Small intestine (tissue), 7 donors: ENCODE data around the gene MOSPD3. TPM values are rescaled to one million over a fixed set of nuclear protein-coding genes. Genes with fewer than 3 reads are reported as not detected.

ENCODE experiments used
- DNase-seq, 2 donors: peaks; one replicate each; pipeline versions ENCODE4 v3.0.0 to v3.0.0-alpha.2; 2013
- FAIRE-seq: peaks from 2 replicates; lab custom pipeline; 2012; peaks lifted over from hg19 to GRCh38; lab: Jason Lieb, UNC
- H3K27ac ChIP-seq, 3 donors: one replicate each; pipeline ENCODE4 v1.5.1; 2013; ENCODE audit warnings: low read length in 2 of 3, mild to moderate bottlenecking in 2 of 3, control low read depth in 1 of 3, inconsistent platforms in 1 of 3, low read depth in 1 of 3, moderate library complexity in 1 of 3
- H3K27me3 ChIP-seq, 3 donors: one replicate each; pipeline ENCODE4 v1.6.1; 2013; ENCODE audit warnings: low read length in 3 of 3, inconsistent platforms in 1 of 3; ENCODE audit not compliant: control insufficient read depth in 3 of 3, insufficient read depth in 3 of 3
- H3K36me3 ChIP-seq, 3 donors: one replicate each; pipeline ENCODE4 v1.6.1; 2013; ENCODE audit warnings: low read length in 3 of 3, inconsistent platforms in 1 of 3, low read depth in 1 of 3, mild to moderate bottlenecking in 1 of 3, moderate library complexity in 1 of 3; ENCODE audit not compliant: control insufficient read depth in 3 of 3, insufficient read depth in 2 of 3
- H3K4me1 ChIP-seq, 3 donors: one replicate each; pipeline ENCODE4 v1.6.1; 2013; ENCODE audit warnings: low read length in 2 of 3, inconsistent platforms in 1 of 3, low read depth in 1 of 3, mild to moderate bottlenecking in 1 of 3, moderate library complexity in 1 of 3; ENCODE audit not compliant: control insufficient read depth in 3 of 3, insufficient read depth in 2 of 3
- H3K4me3 ChIP-seq, 3 donors: one replicate each; pipeline ENCODE4 v1.5.1; 2013; ENCODE audit warnings: low read length in 3 of 3, control low read depth in 1 of 3, inconsistent platforms in 1 of 3, low read depth in 1 of 3, mild to moderate bottlenecking in 1 of 3, moderate library complexity in 1 of 3
- H3K9me3 ChIP-seq, 2 donors: one replicate each; pipeline ENCODE4 v1.6.1; 2013; ENCODE audit warnings: low read depth in 1 of 2, low read length in 1 of 2; ENCODE audit not compliant: control insufficient read depth in 2 of 2, insufficient read depth in 1 of 2
- WGBS, 3 donors: extraction: QIAGEN DNeasy Blood & Tissue Kit; methylation state at CpG; one replicate each; pipeline ENCODE4 v1.1.7; 2013; 5-methylcytosine and 5-hydroxymethylcytosine counted together
- polyA plus RNA-seq, 4 donors: library from polyadenylated mRNA; stranded (reverse) in 3 of 4; unstranded in 1 of 4; fragments of 200-250 nt in 3 of 4; fragments of 120-200 nt in 1 of 4; gene quantifications; one replicate each; pipeline versions ENCODE4 v1.2.1 to v1.2.3, GENCODE V29; 2013
- donor health status: healthy with polysubstance abuse.
- donor health status: control.
- donor health status: control.
- donor health status: Bipolar disorder and iron deficiency.
- donor health status: healthy.

Gene MOSPD3
- polyA plus RNA-seq, 4 donors: 8.4 to 14.9 (median 10.6) TPM

GRCh38 chr7:100630066-100630465, 17.7 kb downstream of the MOSPD3 start:
- WGBS, 3 donors: 85 to 96% (median 92%) methylated on average over 4 of the region's 4 CpGs
- no peak for FAIRE-seq
- Histone ChIP-seq H3K4me3 (no peak overlapping the region), H3K36me3 (no peaks in the 10 kb centered on the region), H3K9me3 (no peaks in the 10 kb centered on the region), H3K4me1 (peaks cover 0 to 6% (median 0%) of the 10 kb centered on the region in 3 donors), H3K27ac (no peak overlapping the region), H3K27me3 (peaks cover 0 to 26% (median 0%) of the 10 kb centered on the region in 3 donors)
- DNase-seq: no peak

GRCh38 chr7:100632951-100633717, 20.8 kb downstream of the MOSPD3 start:
- Histone ChIP-seq H3K4me1 (peaks cover 0 to 6% (median 0%) of the 10 kb centered on the region in 3 donors), H3K9me3 (no peaks in the 10 kb centered on the region), H3K27ac (no peak overlapping the region), H3K36me3 (no peaks in the 10 kb centered on the region), H3K27me3 (peaks cover 0 to 17% (median 0%) of the 10 kb centered on the region in 3 donors), H3K4me3 (peak overlapping the region; percentile 40 to 51 (median 44))
- DNase-seq (peak; percentile 40 to 77), FAIRE-seq (no peak)
- 0 to 6% (median 1%) methylated on average over 55 to 72 of the region's 72 CpGs for WGBS, 3 donors

GRCh38 chr7:100639995-100640516, 27.7 kb downstream of the MOSPD3 start:
- WGBS, 3 donors: 87 to 91% (median 88%) methylated on average over 17 of the region's 17 CpGs
- Histone ChIP-seq H3K27ac (no peak overlapping the region), H3K4me3 (no peak overlapping the region), H3K36me3 (no peaks in the 10 kb centered on the region), H3K27me3 (peaks cover 0 to 3% (median 0%) of the 10 kb centered on the region in 3 donors), H3K9me3 (no peaks in the 10 kb centered on the region), H3K4me1 (peaks cover 0 to 11% (median 6%) of the 10 kb centered on the region in 3 donors)
- FAIRE-seq (no peak), DNase-seq (no peak)

GRCh38 chr7:100640517-100641440, 28.4 kb downstream of the MOSPD3 start:
- WGBS, 3 donors: 56 to 65% (median 61%) methylated on average over 23 to 24 of the region's 24 CpGs
- peaks cover 0 to 3% (median 0%) of the 10 kb centered on the region in 3 donors for H3K27me3 ChIP-seq
- H3K27ac ChIP-seq: no peak overlapping the region
- DNase-seq (no peak), FAIRE-seq (no peak)
- H3K4me3 ChIP-seq: no peak overlapping the region
- H3K4me1 ChIP-seq: peaks cover 0 to 11% (median 6%) of the 10 kb centered on the region in 3 donors
- H3K36me3 ChIP-seq: no peaks in the 10 kb centered on the region
- H3K9me3 ChIP-seq: no peaks in the 10 kb centered on the region

- H3K27ac ChIP-seq: no peak within 1 kb of the TSS
- H3K9me3 ChIP-seq: no peaks in the 10 kb centered on the region
- DNase-seq (peak in 1 of 2 donors; percentile 52), FAIRE-seq (no peak)
- WGBS, 3 donors: 15 to 48% (median 31%) methylated on average over 9 to 10 of the region's 10 CpGs
- H3K4me1 ChIP-seq: peaks cover 0 to 11% (median 6%) of the 10 kb centered on the region in 3 donors
- no peak within 1 kb of the TSS for H3K4me3 ChIP-seq
- no peaks in the 10 kb centered on the region for H3K36me3 ChIP-seq
- H3K27me3 ChIP-seq: peaks cover 0 to 8% (median 0%) of the 10 kb centered on the region in 3 donors
Measured at GRCh38 chr7:100641463-100641859, 29.1 kb downstream of the MOSPD3 start, which contains the start of gene TFR2. Gene TFR2 (minus strand): TSS chr7:100641552. CDS start chr7:100641509, 43 bp downstream.

GRCh38 chr7:100641860-100642533, 29.7 kb downstream of the MOSPD3 start:
- 51 to 77% (median 57%) methylated on average over 10 of the region's 10 CpGs for WGBS, 3 donors
- Histone ChIP-seq H3K4me3 (no peak overlapping the region), H3K4me1 (peaks cover 0 to 11% (median 6%) of the 10 kb centered on the region in 3 donors), H3K27me3 (peaks cover 0 to 9% (median 0%) of the 10 kb centered on the region in 3 donors), H3K9me3 (no peaks in the 10 kb centered on the region), H3K27ac (no peak overlapping the region), H3K36me3 (no peaks in the 10 kb centered on the region)
- DNase-seq (peak in 1 of 2 donors; percentile 20), FAIRE-seq (no peak)

GRCh38 chr7:100642534-100642907, 30.2 kb downstream of the MOSPD3 start:
- Histone ChIP-seq H3K27me3 (peaks cover 0 to 11% (median 2%) of the 10 kb centered on the region in 3 donors), H3K27ac (no peak overlapping the region), H3K36me3 (no peaks in the 10 kb centered on the region), H3K4me3 (no peak overlapping the region), H3K4me1 (peaks cover 0 to 11% (median 6%) of the 10 kb centered on the region in 3 donors), H3K9me3 (no peaks in the 10 kb centered on the region)
- 14 to 43% (median 32%) methylated on average over 10 to 11 of the region's 11 CpGs for WGBS, 3 donors
- DNase-seq: peak; percentile 56 to 63
- FAIRE-seq: no peak
